K562 (cell line): Measurements from ENCODE around the gene WAS. TPM values are rescaled to one million over a fixed set of nuclear protein-coding genes. Genes with fewer than 3 reads are reported as not detected.

ENCODE experiments used
- ATAC-seq: fragments of 200-7000 bp; cut with Tn5 transposase; 3 replicates; pipeline ENCODE4 v1.9.1; 2020; ENCODE audit warnings: moderate library complexity
- BruUV-seq: library from RNA; stranded (reverse); fragments of 400-500 nt; replicated peaks from 2 replicates; lab custom pipeline; 2021; lab: Mats Ljungman, UMichigan
- CTCF ChIA-PET: fragments of 300-600 bp; formaldehyde crosslinking; extraction: SDS; loops from one replicate; lab custom pipeline; 2021; ENCODE audit warnings: low intra/inter-chr PET ratio; lab: Yijun Ruan, JAX
- POLR2A ChIA-PET: fragments of 300-600, 350-650 bp; sonication (Branson Sonifier 250); formaldehyde crosslinking; extraction: SDS; loops from one replicate; lab custom pipeline; 2021; ENCODE audit warnings: antibody characterized with exemption, inconsistent platforms; lab: Yijun Ruan, JAX
- DNase-seq, 4 experiments: peaks; one replicate each; pipeline versions ENCODE4 v3.0.0 to v3.0.0-alpha.2; 2011 to 2018; ENCODE audit warnings: low spot score in 3 of 4, mixed read lengths in 3 of 4; ENCODE audit errors: extremely low read depth in 1 of 4
- FAIRE-seq: peaks from 2 replicates; lab custom pipeline; 2011; peaks lifted over from hg19 to GRCh38; lab: Jason Lieb, UNC
- H2AFZ ChIP-seq: 2 replicates; pipeline ENCODE4 v1.6.0; 2011; ENCODE audit warnings: low read depth, low read length, control low read depth, inconsistent platforms
- H3K27ac ChIP-seq: fragments of 200-600 bp; 3 replicates; pipeline ENCODE4 v1.8.0; 2011; ENCODE audit warnings: low read depth, mild to moderate bottlenecking, control low read depth, inconsistent platforms, low read length, moderate library complexity, mixed read lengths; ENCODE audit errors: extremely low read depth
- H3K27me3 ChIP-seq, 2 experiments: fragments of 300-600 bp in 1 of 2; 2 replicates in 1 of 2; 3 replicates in 1 of 2; pipeline versions ENCODE4 v1.6.0 to v1.8.0; 2011; ENCODE audit warnings: inconsistent platforms in 2 of 2, low read length in 2 of 2, mild to moderate bottlenecking in 1 of 2, mixed read lengths in 1 of 2, moderate library complexity in 1 of 2; ENCODE audit not compliant: control insufficient read depth in 2 of 2, insufficient read depth in 2 of 2
- H3K36me3 ChIP-seq: fragments of 300-600 bp; 3 replicates; pipeline ENCODE4 v1.8.0; 2011; ENCODE audit warnings: mild to moderate bottlenecking, low read length, inconsistent platforms; ENCODE audit not compliant: control insufficient read depth, insufficient read depth
- H3K4me1 ChIP-seq, 2 experiments: fragments of 200-600 bp in 1 of 2; replicated peaks in 1 of 2; 2 replicates in 1 of 2; 3 replicates in 1 of 2; pipeline versions ENCODE4 v1.5.1 to v1.8.0; 2011; ENCODE audit warnings: inconsistent platforms in 2 of 2, low read length in 2 of 2, mild to moderate bottlenecking in 1 of 2, mixed read lengths in 1 of 2, moderate library complexity in 1 of 2; ENCODE audit not compliant: control insufficient read depth in 2 of 2, insufficient read depth in 2 of 2
- H3K4me2 ChIP-seq: 2 replicates; pipeline ENCODE4 v1.6.1; 2011; ENCODE audit warnings: low read length, control low read depth, inconsistent platforms, mixed read lengths; ENCODE audit not compliant: insufficient read depth
- H3K4me3 ChIP-seq: fragments of 200-600 bp; sonication (generic), shearing (Covaris generic); 2 replicates; pipeline ENCODE4 v1.5.1; 2016; ENCODE audit warnings: control low read depth, inconsistent platforms
- H3K79me2 ChIP-seq: fragments of 200-600 bp; 3 replicates; pipeline ENCODE4 v1.8.0; 2011; ENCODE audit warnings: low read length, inconsistent platforms; ENCODE audit not compliant: control insufficient read depth, insufficient read depth
- H3K9ac ChIP-seq, 2 experiments: 2 replicates each; pipeline versions ENCODE4 v1.6.0 to v1.6.1; 2011; ENCODE audit warnings: low read depth in 2 of 2, low read length in 2 of 2, control low read depth in 1 of 2, inconsistent platforms in 1 of 2, mild to moderate bottlenecking in 1 of 2, mixed read lengths in 1 of 2; ENCODE audit not compliant: insufficient read depth in 1 of 2
- H3K9me1 ChIP-seq: one replicate; pipeline ENCODE4 v1.6.0; 2011; ENCODE audit warnings: inconsistent platforms, mild to moderate bottlenecking, low read length, moderate library complexity; ENCODE audit not compliant: control insufficient read depth, insufficient read depth
- H3K9me3 ChIP-seq: replicated peaks from 2 replicates; pipeline ENCODE4 v1.5.1; 2011; ENCODE audit warnings: low read depth, low read length, inconsistent platforms; ENCODE audit not compliant: control insufficient read depth, insufficient read depth
- H4K20me1 ChIP-seq: replicated peaks from 2 replicates; pipeline ENCODE4 v1.6.1; 2011; ENCODE audit warnings: low read length, inconsistent platforms, mixed read lengths; ENCODE audit not compliant: control insufficient read depth, insufficient read depth
- BCL6 ChIP-seq: fragments of 250-450 bp; sonication (Bioruptor Pico); IDR thresholded peaks from 2 replicates; pipeline ENCODE4 v1.4.0; 2020
- BHLHE40 ChIP-seq: IDR thresholded peaks from 2 replicates; pipeline ENCODE4 v1.6.1; 2011; ENCODE audit warnings: low read length, improper control_type of control experiment
- C11orf30 ChIP-seq: fragments of 450-650 bp; IDR thresholded peaks from 2 replicates; pipeline ENCODE4 v1.6.1; 2016; ENCODE audit warnings: low read depth, mild to moderate bottlenecking
- CBFA2T3 ChIP-seq: fragments of 450-650 bp; IDR thresholded peaks from 2 replicates; pipeline ENCODE4 v1.6.1; 2017
- CREB1 ChIP-seq, 2 experiments: sonication (generic) in 1 of 2; formaldehyde crosslinking in 1 of 2; IDR thresholded peaks; 2 replicates each; pipeline versions ENCODE4 v1.6.1 to v1.8.0; 2012 to 2022; ENCODE audit warnings: inconsistent platforms in 1 of 2, mild to moderate bottlenecking in 1 of 2, missing genetic modification reagents in 1 of 2, moderate library complexity in 1 of 2
- CREM ChIP-seq: IDR thresholded peaks from 2 replicates; pipeline ENCODE4 v1.6.1; 2014; ENCODE audit warnings: antibody characterized with exemption, low read depth
- GABPA ChIP-seq: fragments of 200-800 bp; sonication (Bioruptor generic); conservative IDR thresholded peaks from 2 replicates; pipeline ENCODE4 v1.6.1; 2016; ENCODE audit warnings: low read depth, missing genetic modification characterization, missing compliant biosample characterization
- KDM1A ChIP-seq, 2 experiments: fragments of 450-650 bp; IDR thresholded peaks; 2 replicates each; pipeline ENCODE4 v1.6.1; 2016; ENCODE audit warnings: mild to moderate bottlenecking in 2 of 2
- KDM4B ChIP-seq, 2 experiments: fragments of 450-650 bp in 1 of 2; sonication (generic) in 1 of 2; IDR thresholded peaks; 2 replicates each; pipeline ENCODE4 v1.6.1; 2016 to 2017; ENCODE audit warnings: borderline replicate concordance in 2 of 2, antibody characterized with exemption in 1 of 2, low read depth in 1 of 2, mild to moderate bottlenecking in 1 of 2
- RAD51 ChIP-seq: fragments of 450-650 bp; IDR thresholded peaks from 2 replicates; pipeline ENCODE4 v1.7.1; 2016; ENCODE audit warnings: low read depth, mild to moderate bottlenecking, borderline replicate concordance
- SIN3A ChIP-seq, 2 experiments: fragments of 150-350 bp in 1 of 2; IDR thresholded peaks; 2 replicates each; pipeline ENCODE4 v1.6.1; 2011 to 2016; ENCODE audit warnings: borderline replicate concordance in 2 of 2, low read depth in 2 of 2, low read length in 2 of 2, mild to moderate bottlenecking in 2 of 2, moderate library complexity in 2 of 2; ENCODE audit not compliant: control insufficient read depth in 1 of 2
- SMAD4 ChIP-seq: fragments of 250-450 bp; sonication (Bioruptor Pico); conservative IDR thresholded peaks from 2 replicates; pipeline ENCODE4 v1.8.0; 2021; ENCODE audit warnings: inconsistent platforms, mild to moderate bottlenecking, moderate library complexity
- TBP ChIP-seq: optimal IDR thresholded peaks from 2 replicates; pipeline ENCODE3; 2011; ENCODE audit warnings: low read depth, low read length, improper control_type of control experiment
- TEAD2 ChIP-seq: fragments of 450-650 bp; IDR thresholded peaks from 2 replicates; pipeline ENCODE4 v1.6.1; 2016; ENCODE audit warnings: missing genetic modification characterization, control low read depth, missing compliant biosample characterization
- ZNF316 ChIP-seq: fragments of 450-650 bp; IDR thresholded peaks from 2 replicates; pipeline ENCODE4 v1.6.1; 2016
- WGBS: fragments of 100-300 bp; shearing (Covaris generic); methylation state at CpG from one replicate; pipeline ENCODE4 v1.1.6; 2016; ENCODE audit warnings: low coverage, mixed read lengths; ENCODE audit not compliant: insufficient coverage; ENCODE audit errors: missing lambda C conversion rate; 5-methylcytosine and 5-hydroxymethylcytosine counted together
- in situ Hi-C: fragments of 300-500 bp; cut with MboI; formaldehyde crosslinking; loops from 4 replicates; pipeline ENCODE4 v1.15.0; 2018; ENCODE audit warnings: inconsistent platforms, mixed read lengths
- intact Hi-C: fragments of 100-400 bp; cut with micrococcal nuclease; formaldehyde crosslinking; loops from 2 replicates; pipeline ENCODE4 v1.14.2; 2022
- polyA plus RNA-seq, 8 experiments: library from polyadenylated mRNA; depleted of rRNA in 4 of 8; stranded (reverse) in 5 of 8; unstranded in 3 of 8; fragments of >200 nt; fragmentation: Nextera tagmentation in 2 of 8; fragmentation: Illumina TruSeq in 1 of 8; extraction: Ambion mirVana in 2 of 8; extraction: Trizol in 1 of 8; gene quantifications; 2 replicates each; pipeline versions ENCODE4 v1.2.1 to v1.2.3, GENCODE V29; 2011 to 2014; ENCODE audit warnings: inconsistent platforms in 1 of 8, missing spikeins in 1 of 8
- total RNA-seq, 7 experiments: library from RNA; depleted of rRNA in 6 of 7; stranded (reverse); fragments of >200 nt in 6 of 7; fragmentation: Illumina TruSeq in 2 of 7; extraction: Trizol in 2 of 7; gene quantifications; 2 replicates each; pipeline versions ENCODE4 v1.2.1 to v1.2.3, GENCODE V29; 2011 to 2021; ENCODE audit warnings: low replicate concordance in 1 of 7
- TF ChIP-seq, protein P1 (sequence below), 2 experiments: fragments of 450-650 bp; conservative IDR thresholded peaks; 2 replicates each; pipeline ENCODE4 v1.6.1; 2017; ENCODE audit warnings: mild to moderate bottlenecking in 2 of 2, moderate library complexity in 2 of 2

WAS gene
- total and polyA plus RNA-seq, 9 of the 15 experiments (the other 6 are each of a cell fraction or from before 2014, with no cell fraction given): 0.11 to 16.1 (median 3.8) TPM

DNA sequence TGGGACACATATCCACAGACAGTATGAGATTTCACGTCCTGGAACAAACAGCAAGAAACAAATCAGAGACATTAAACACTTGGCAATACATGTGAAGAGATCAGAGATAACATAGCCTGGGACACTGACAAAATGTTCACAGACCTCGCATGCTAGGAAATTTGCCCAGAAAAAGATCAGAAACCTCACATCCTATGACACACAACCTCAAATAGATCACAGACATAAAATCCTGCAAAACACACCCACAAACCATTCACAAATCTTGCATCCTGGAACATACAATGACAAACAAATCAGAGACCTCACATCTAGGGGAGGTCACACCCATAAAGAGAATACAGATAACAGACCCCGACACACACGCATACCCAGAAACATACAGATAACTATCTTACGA lies 31.0 kb downstream of the WAS start:
- intact Hi-C loops (no loop called here), in situ Hi-C loops (no loop called here)
- Histone ChIP-seq H3K27me3 (no peaks in the 10 kb centered on the region), H3K9me3 (no peaks in the 10 kb centered on the region), H2AFZ (no peak overlapping the region), H3K4me3 (no peak overlapping the region), H3K36me3 (peaks cover 2% of the 10 kb centered on the region; the same call in 1 of the 3 replicates), H3K9me1 (no peaks in the 10 kb centered on the region), H3K79me2 (no peaks in the 10 kb centered on the region; the same call in 1 of the 3 replicates), H4K20me1 (no peaks in the 10 kb centered on the region), H3K4me1 (peaks cover 0 to 29% of the 10 kb centered on the region in 2 experiments; a peak in 3 of 5 replicates), H3K4me2 (no peak overlapping the region), H3K27ac (no peak overlapping the region), H3K9ac (no peak overlapping the region)
- ChIA-PET CTCF (no interaction called here), POLR2A (interaction anchor here (0.8 kb wide), 1 partner anchor 11 kb away, joined by 3 read pairs; no protein-coding TSS in a partner anchor)
- no TSS peak for BruUV-seq
- ATAC-seq (no peak), FAIRE-seq (no peak), DNase-seq (no peak)
- TF ChIP-seq KDM1A (IDR thresholded peaks at IDR 0.05): peak in 1 of 2 experiments; percentile 48; a peak in 2 of 4 replicates
- TF ChIP-seq GABPA (tag): no peak
- 10% methylated on average over 5 of the region's 5 CpGs for WGBS

DNA sequence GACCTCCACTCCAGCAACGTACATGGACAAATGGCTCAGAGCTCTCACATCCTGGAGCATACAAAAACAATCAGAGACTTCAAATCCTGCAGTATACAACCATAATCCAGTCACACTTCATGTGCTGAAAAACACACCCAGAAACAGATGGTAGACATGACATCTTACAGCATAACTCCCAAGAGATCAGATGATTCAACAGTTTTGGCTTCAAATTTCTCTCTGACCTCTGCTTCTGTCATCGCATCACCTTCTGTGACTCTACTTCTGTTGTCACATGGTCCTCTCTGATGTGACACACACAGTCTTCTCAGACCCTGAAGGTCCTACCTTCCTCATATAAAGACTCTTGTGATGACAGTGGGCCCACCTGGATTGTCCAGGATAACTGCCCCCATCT lies 31.5 kb downstream of the WAS start:
- Histone ChIP-seq H3K27me3 (no peaks in the 10 kb centered on the region), H3K9me1 (no peaks in the 10 kb centered on the region), H3K27ac (no peak overlapping the region), H4K20me1 (no peaks in the 10 kb centered on the region), H3K36me3 (no peaks in the 10 kb centered on the region), H3K9ac (no peak overlapping the region), H3K4me3 (no peak overlapping the region), H3K4me2 (no peak overlapping the region), H3K79me2 (no peaks in the 10 kb centered on the region; the same call in 1 of the 3 replicates), H3K9me3 (no peaks in the 10 kb centered on the region), H2AFZ (no peak overlapping the region), H3K4me1 (peaks cover 0 to 31% of the 10 kb centered on the region in 2 experiments; a peak in 3 of 5 replicates)
- DNase-seq: peak in 2 of 4 experiments; percentile 17 to 21
- CTCF ChIA-PET: no interaction called here
- in situ Hi-C loops: no loop called here
- no peak for FAIRE-seq
- POLR2A ChIA-PET: interaction anchor here (0.6 to 0.8 kb wide), 3 partner anchors 12 to 87 kb away, joined by 3 read pairs; partner anchors contain the start of gene HDAC6
- WGBS: 5% methylated on average over 2 of the region's 2 CpGs
- no peak; the same call in 2 of the 3 replicates for ATAC-seq
- intact Hi-C loops: no loop called here
- no TSS peak for BruUV-seq
- TF ChIP-seq, protein P1, sequence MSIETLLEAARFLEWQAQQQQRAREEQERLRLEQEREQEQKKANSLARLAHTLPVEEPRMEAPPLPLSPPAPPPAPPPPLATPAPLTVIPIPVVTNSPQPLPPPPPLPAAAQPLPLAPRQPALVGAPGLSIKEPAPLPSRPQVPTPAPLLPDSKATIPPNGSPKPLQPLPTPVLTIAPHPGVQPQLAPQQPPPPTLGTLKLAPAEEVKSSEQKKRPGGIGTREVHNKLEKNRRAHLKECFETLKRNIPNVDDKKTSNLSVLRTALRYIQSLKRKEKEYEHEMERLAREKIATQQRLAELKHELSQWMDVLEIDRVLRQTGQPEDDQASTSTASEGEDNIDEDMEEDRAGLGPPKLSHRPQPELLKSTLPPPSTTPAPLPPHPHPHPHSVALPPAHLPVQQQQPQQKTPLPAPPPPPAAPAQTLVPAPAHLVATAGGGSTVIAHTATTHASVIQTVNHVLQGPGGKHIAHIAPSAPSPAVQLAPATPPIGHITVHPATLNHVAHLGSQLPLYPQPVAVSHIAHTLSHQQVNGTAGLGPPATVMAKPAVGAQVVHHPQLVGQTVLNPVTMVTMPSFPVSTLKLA (conservative IDR thresholded peaks at IDR 0.05): no peak
- no peak for TF ChIP-seq SMAD4 (CRISPR knock-in tag)
- TF ChIP-seq KDM4B (IDR thresholded peaks at IDR 0.05; ENCODE audit: borderline replicate concordance in 2 of 2, low read depth in 1 of 2): no peak
- TF ChIP-seq CBFA2T3: peak; percentile 51
- TF ChIP-seq C11orf30: peak; percentile 36; the same call in 1 of the 2 replicates
- TF ChIP-seq RAD51: no peak
- peak; percentile 56 for TF ChIP-seq ZNF316
- no peak for TF ChIP-seq TEAD2
- no peak for TF ChIP-seq BCL6 (CRISPR knock-in tag)
- TF ChIP-seq SIN3A (IDR thresholded peaks at IDR 0.05; ENCODE audit: borderline replicate concordance in 2 of 2, control insufficient read depth in 1 of 2, low read depth in 2 of 2, low read length in 2 of 2): no peak
- no peak for TF ChIP-seq TBP
- TF ChIP-seq CREM: 0 out of 2 replicates have a peak, but pooled peaks have one; percentile 17
- peak; percentile 39; the same call in 1 of the 2 replicates for TF ChIP-seq BHLHE40
- 0 out of 2 replicates have a peak, but pooled peaks have one; percentile 40 for TF ChIP-seq CREB1 (IDR thresholded peaks at IDR 0.05)
- TF ChIP-seq CREB1 (CRISPR knock-in tag; IDR thresholded peaks at IDR 0.05): no peak
